HepG2 (cell line): ENCODE measurements around the gene SIT1. TPM values are rescaled to one million over a fixed set of nuclear protein-coding genes. Genes with fewer than 3 reads are reported as not detected.

Experiments
- ERF ChIP-seq: IDR thresholded peaks from 2 replicates; pipeline ENCODE4 v1.6.1; 2018; ENCODE audit warnings: missing biosample characterization, missing genetic modification reagents
- HIC2 ChIP-seq: sonication (generic); formaldehyde crosslinking; IDR thresholded peaks from 2 replicates; pipeline ENCODE4 v1.9.0; 2022; ENCODE audit warnings: low read depth, missing genetic modification reagents
- JUND ChIP-seq: sonication (generic); formaldehyde crosslinking; IDR thresholded peaks from 2 replicates; pipeline ENCODE4 v1.8.0; 2022; ENCODE audit warnings: mild to moderate bottlenecking, missing genetic modification reagents
- KDM3A ChIP-seq: IDR thresholded peaks from 2 replicates; pipeline ENCODE4 v1.6.1; 2018; ENCODE audit warnings: low read depth, missing compliant biosample characterization
- MXI1 ChIP-seq: IDR thresholded peaks from 3 replicates; pipeline ENCODE4 v1.6.1; 2012; ENCODE audit warnings: low read depth, low read length, inconsistent platforms, borderline replicate concordance
- TBP ChIP-seq: sonication (generic); formaldehyde crosslinking; IDR thresholded peaks from 2 replicates; pipeline ENCODE4 v1.5.0; 2020; ENCODE audit warnings: missing genetic modification reagents
- TEF ChIP-seq: sonication (generic); formaldehyde crosslinking; IDR thresholded peaks from 2 replicates; pipeline ENCODE4 v1.5.0; 2020; ENCODE audit warnings: missing genetic modification reagents
- ZBTB43 ChIP-seq: sonication (generic); formaldehyde crosslinking; conservative IDR thresholded peaks from 2 replicates; pipeline ENCODE4 v1.4.0; 2020; ENCODE audit warnings: missing genetic modification reagents
- ZEB1 ChIP-seq: IDR thresholded peaks from 2 replicates; pipeline ENCODE4 v1.6.1; 2012; ENCODE audit warnings: mild to moderate bottlenecking, low read depth, inconsistent platforms; ENCODE audit not compliant: insufficient replicate concordance
- ZMYM3 ChIP-seq: sonication (generic); formaldehyde crosslinking; IDR thresholded peaks from 2 replicates; pipeline ENCODE4 v1.5.1; 2020; ENCODE audit warnings: mild to moderate bottlenecking, missing genetic modification reagents
- ZNF34 ChIP-seq: sonication (generic); formaldehyde crosslinking; IDR thresholded peaks from 2 replicates; pipeline ENCODE4 v1.4.0; 2020; ENCODE audit warnings: mild to moderate bottlenecking, missing genetic modification reagents, borderline replicate concordance
- ZNF407 ChIP-seq: sonication (generic); formaldehyde crosslinking; IDR thresholded peaks from one replicate; pipeline ENCODE4 v1.5.1; 2020; ENCODE audit warnings: mild to moderate bottlenecking, missing genetic modification reagents; ENCODE audit errors: not compliant biosample characterization
- ZNF768 ChIP-seq: sonication (generic); formaldehyde crosslinking; IDR thresholded peaks from 2 replicates; pipeline ENCODE4 v1.4.0; 2020; ENCODE audit warnings: missing genetic modification reagents
- polyA plus RNA-seq, 8 experiments: library from polyadenylated mRNA; depleted of rRNA in 3 of 8; stranded (reverse) in 7 of 8; unstranded in 1 of 8; fragments of >200 nt; fragmentation: Illumina TruSeq in 4 of 8; extraction: Trizol in 4 of 8; gene quantifications; 2 replicates each; pipeline versions ENCODE4 v1.2.1 to v1.2.3, GENCODE V29; 2011 to 2016; ENCODE audit warnings: low read depth in 4 of 8, missing spikeins in 1 of 8, mixed read lengths in 1 of 8; ENCODE audit not compliant: insufficient read depth in 1 of 8
- total RNA-seq, 5 experiments: library from RNA; depleted of rRNA; stranded (reverse); fragments of >200 nt; fragmentation: Illumina TruSeq; extraction: Trizol; gene quantifications; 2 replicates each; pipeline ENCODE4 v1.2.3, GENCODE V29; 2016; ENCODE audit warnings: low read depth in 1 of 5
- TF ChIP-seq, protein P1 (sequence below): sonication (generic); formaldehyde crosslinking; IDR thresholded peaks from 2 replicates; pipeline ENCODE4 v1.4.0; 2020; ENCODE audit warnings: missing genetic modification reagents, borderline replicate concordance

Gene SIT1
- total and polyA plus RNA-seq, 2 of the 13 experiments (the other 11 are each of a cell fraction or from before 2014, with no cell fraction given) = 0.09 to 6.7 TPM

GRCh38 chr9:35657546-35658136 is 6.9 kb upstream of the SIT1 start, which contains the start of gene RMRP (continued):
- TF ChIP-seq HIC2 (CRISPR knock-in tag) (peak; percentile 46; the same call in 1 of the 2 replicates), ZNF768 (CRISPR knock-in tag) (peak; percentile 91), JUND (peak; percentile 84), TEF (CRISPR knock-in tag) (peak; percentile 74; the same call in 1 of the 2 replicates), ZBTB43 (CRISPR knock-in tag) (peak; percentile 94), ERF (CRISPR knock-in tag) (peak; percentile 89), ZEB1 (no peak), ZNF34 (CRISPR knock-in tag) (no peak), ZMYM3 (CRISPR knock-in tag) (peak; percentile 72), ZNF407 (peak; percentile 75), MXI1 (peak; percentile 94; the same call in 2 of the 3 replicates), KDM3A (CRISPR knock-in tag) (peak; percentile 97; the same call in 1 of the 2 replicates), TBP (CRISPR knock-in tag) (peak; percentile 49; the same call in 1 of the 2 replicates)
- TF ChIP-seq, protein P1, sequence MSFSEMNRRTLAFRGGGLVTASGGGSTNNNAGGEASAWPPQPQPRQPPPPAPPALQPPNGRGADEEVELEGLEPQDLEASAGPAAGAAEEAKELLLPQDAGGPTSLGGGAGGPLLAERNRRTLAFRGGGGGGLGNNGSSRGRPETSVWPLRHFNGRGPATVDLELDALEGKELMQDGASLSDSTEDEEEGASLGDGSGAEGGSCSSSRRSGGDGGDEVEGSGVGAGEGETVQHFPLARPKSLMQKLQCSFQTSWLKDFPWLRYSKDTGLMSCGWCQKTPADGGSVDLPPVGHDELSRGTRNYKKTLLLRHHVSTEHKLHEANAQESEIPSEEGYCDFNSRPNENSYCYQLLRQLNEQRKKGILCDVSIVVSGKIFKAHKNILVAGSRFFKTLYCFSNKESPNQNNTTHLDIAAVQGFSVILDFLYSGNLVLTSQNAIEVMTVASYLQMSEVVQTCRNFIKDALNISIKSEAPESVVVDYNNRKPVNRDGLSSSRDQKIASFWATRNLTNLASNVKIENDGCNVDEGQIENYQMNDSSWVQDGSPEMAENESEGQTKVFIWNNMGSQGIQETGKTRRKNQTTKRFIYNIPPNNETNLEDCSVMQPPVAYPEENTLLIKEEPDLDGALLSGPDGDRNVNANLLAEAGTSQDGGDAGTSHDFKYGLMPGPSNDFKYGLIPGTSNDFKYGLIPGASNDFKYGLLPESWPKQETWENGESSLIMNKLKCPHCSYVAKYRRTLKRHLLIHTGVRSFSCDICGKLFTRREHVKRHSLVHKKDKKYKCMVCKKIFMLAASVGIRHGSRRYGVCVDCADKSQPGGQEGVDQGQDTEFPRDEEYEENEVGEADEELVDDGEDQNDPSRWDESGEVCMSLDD (CRISPR knock-in tag) = peak; percentile 80; the same call in 1 of the 2 replicates
